H9 (cell line): ENCODE data around the gene PALM3. TPM values are rescaled to one million over a fixed set of nuclear protein-coding genes. Genes with fewer than 3 reads are reported as not detected.

Source experiments
- DNase-seq: peaks from one replicate; pipeline ENCODE4 v3.0.0-alpha.2; 2017
- H2AFZ ChIP-seq: one replicate; pipeline ENCODE4 v1.6.1; 2013; ENCODE audit warnings: mild to moderate bottlenecking, low read length, control low read depth, moderate library complexity
- H2AK5ac ChIP-seq: 2 replicates; pipeline ENCODE4 v1.6.1; 2013; ENCODE audit warnings: low read length, control low read depth, mixed read lengths; ENCODE audit not compliant: insufficient read length
- H2BK120ac ChIP-seq: one replicate; pipeline ENCODE4 v1.6.1; 2013; ENCODE audit warnings: low read depth, mild to moderate bottlenecking, low read length, control low read depth, inconsistent platforms; ENCODE audit not compliant: poor library complexity, severe bottlenecking
- H2BK12ac ChIP-seq: 2 replicates; pipeline ENCODE4 v1.6.1; 2013; ENCODE audit warnings: low read length, control low read depth, mixed read lengths, low read depth; ENCODE audit not compliant: insufficient read length
- H2BK15ac ChIP-seq: 2 replicates; pipeline ENCODE4 v1.6.1; 2013; ENCODE audit warnings: low read depth, low read length, control low read depth
- H2BK20ac ChIP-seq: one replicate; pipeline ENCODE4 v1.6.1; 2013; ENCODE audit warnings: low read depth, mild to moderate bottlenecking, low read length, control low read depth, inconsistent platforms; ENCODE audit not compliant: poor library complexity, severe bottlenecking
- H2BK5ac ChIP-seq: 2 replicates; pipeline ENCODE4 v1.6.1; 2013; ENCODE audit warnings: low read length, control low read depth, mixed read lengths; ENCODE audit not compliant: insufficient read length
- H3K14ac ChIP-seq: 2 replicates; pipeline ENCODE4 v1.6.1; 2013; ENCODE audit warnings: low read length, control low read depth; ENCODE audit not compliant: insufficient read depth
- H3K18ac ChIP-seq: 2 replicates; pipeline ENCODE4 v1.6.1; 2013; ENCODE audit warnings: low read depth, mild to moderate bottlenecking, mixed read lengths, low read length, control low read depth; ENCODE audit not compliant: insufficient read length
- H3K23ac ChIP-seq: 2 replicates; pipeline ENCODE4 v1.6.1; 2013; ENCODE audit warnings: low read length, control low read depth, mixed read lengths, low read depth; ENCODE audit not compliant: insufficient read length
- H3K23me2 ChIP-seq: 2 replicates; pipeline ENCODE4 v1.6.1; 2013; ENCODE audit warnings: low read depth, mild to moderate bottlenecking, mixed read lengths, low read length, control low read depth; ENCODE audit not compliant: insufficient read length, poor library complexity, severe bottlenecking
- H3K27ac ChIP-seq: 2 replicates; pipeline ENCODE4 v1.5.1; 2013; ENCODE audit warnings: low read length, control low read depth, mixed read lengths, low read depth; ENCODE audit not compliant: insufficient read length
- H3K27me3 ChIP-seq: 2 replicates; pipeline ENCODE4 v1.6.1; 2013; ENCODE audit warnings: low read length, control low read depth, inconsistent platforms; ENCODE audit not compliant: insufficient read depth
- H3K4ac ChIP-seq: 2 replicates; pipeline ENCODE4 v1.6.1; 2013; ENCODE audit warnings: low read depth, mild to moderate bottlenecking, control low read depth, inconsistent platforms, low read length, moderate library complexity
- H3K4me1 ChIP-seq: 2 replicates; pipeline ENCODE4 v1.6.1; 2013; ENCODE audit warnings: low read length, control low read depth, inconsistent platforms; ENCODE audit not compliant: insufficient read depth
- H3K4me2 ChIP-seq: 2 replicates; pipeline ENCODE4 v1.6.1; 2013; ENCODE audit warnings: low read length, control low read depth, mixed read lengths; ENCODE audit not compliant: insufficient read length, insufficient read depth
- H3K56ac ChIP-seq: 2 replicates; pipeline ENCODE4 v1.6.1; 2013; ENCODE audit warnings: low read depth, mild to moderate bottlenecking, mixed read lengths, low read length, control low read depth; ENCODE audit not compliant: insufficient read length
- H3K79me1 ChIP-seq: 2 replicates; pipeline ENCODE4 v1.6.1; 2013; ENCODE audit warnings: low read depth, mild to moderate bottlenecking, moderate library complexity, low read length, control low read depth, inconsistent platforms; ENCODE audit not compliant: insufficient read depth, poor library complexity, severe bottlenecking
- H3K79me2 ChIP-seq: 2 replicates; pipeline ENCODE4 v1.6.1; 2013; ENCODE audit warnings: low read length, control low read depth, inconsistent platforms; ENCODE audit not compliant: insufficient read depth
- H3K9ac ChIP-seq: 2 replicates; pipeline ENCODE4 v1.6.1; 2013; ENCODE audit warnings: low read length, control low read depth, mixed read lengths; ENCODE audit not compliant: insufficient read length; ENCODE audit errors: extremely low read depth
- H3K9me3 ChIP-seq: one replicate; pipeline ENCODE4 v1.6.1; 2013; ENCODE audit warnings: low read depth, low read length, inconsistent platforms; ENCODE audit not compliant: control insufficient read depth
- H3T11ph ChIP-seq: one replicate; pipeline ENCODE4 v1.6.1; 2013; ENCODE audit warnings: mild to moderate bottlenecking, low read length, control low read depth, inconsistent platforms
- H4K20me1 ChIP-seq: one replicate; pipeline ENCODE4 v1.6.1; 2013; ENCODE audit not compliant: control insufficient read depth, insufficient read length, insufficient read depth
- H4K5ac ChIP-seq: 2 replicates; pipeline ENCODE4 v1.6.1; 2013; ENCODE audit warnings: low read depth, mild to moderate bottlenecking, mixed read lengths, low read length, control low read depth; ENCODE audit not compliant: insufficient read length
- H4K8ac ChIP-seq: replicated peaks from 2 replicates; pipeline ENCODE4 v1.6.1; 2013; ENCODE audit warnings: low read length, control low read depth, mixed read lengths, low read depth; ENCODE audit not compliant: insufficient read length
- H4K91ac ChIP-seq: 2 replicates; pipeline ENCODE4 v1.6.1; 2013; ENCODE audit warnings: low read depth, mild to moderate bottlenecking, moderate library complexity, mixed read lengths, low read length, control low read depth; ENCODE audit not compliant: insufficient read length
- H3K27ac Mint-ChIP-seq, 3 experiments: 2 replicates in 2 of 3; 3 replicates in 1 of 3; pipeline ENCODE4 v1.8.0; 2020 to 2021; ENCODE audit warnings: mixed read lengths in 3 of 3, mild to moderate bottlenecking in 1 of 3, moderate library complexity in 1 of 3
- H3K27me3 Mint-ChIP-seq: 2 replicates; pipeline ENCODE4 v1.8.0; 2021; ENCODE audit warnings: low read depth, mild to moderate bottlenecking, moderate library complexity, mixed read lengths
- H3K36me3 Mint-ChIP-seq, 3 experiments: 2 replicates in 2 of 3; 3 replicates in 1 of 3; pipeline ENCODE4 v1.8.0; 2020 to 2021; ENCODE audit warnings: low read depth in 3 of 3, mixed read lengths in 3 of 3; ENCODE audit not compliant: insufficient read depth in 1 of 3
- H3K4me1 Mint-ChIP-seq, 2 experiments: 2 replicates each; pipeline ENCODE4 v1.8.0; 2020; ENCODE audit warnings: mixed read lengths in 2 of 2
- H3K4me3 Mint-ChIP-seq, 2 experiments: 2 replicates in 1 of 2; 3 replicates in 1 of 2; pipeline ENCODE4 v1.8.0; 2020 to 2021; ENCODE audit warnings: mild to moderate bottlenecking in 2 of 2, mixed read lengths in 2 of 2, moderate library complexity in 1 of 2
- H3K9me3 Mint-ChIP-seq, 2 experiments: 2 replicates in 1 of 2; 3 replicates in 1 of 2; pipeline ENCODE4 v1.8.0; 2020; ENCODE audit warnings: mild to moderate bottlenecking in 2 of 2, mixed read lengths in 2 of 2, moderate library complexity in 1 of 2
- CTCF ChIP-seq: fragments of 200-600 bp; sonication (generic); conservative IDR thresholded peaks from 3 replicates; pipeline ENCODE4 v1.8.0; 2021; ENCODE audit warnings: antibody characterized with exemption, mild to moderate bottlenecking
- WGBS: extraction: QIAGEN DNeasy Blood & Tissue Kit; methylation state at CpG from one replicate; pipeline ENCODE4 v1.1.7; 2013; ENCODE audit warnings: missing lambda C conversion rate, low lambda C conversion rate, mixed read lengths; ENCODE audit not compliant: insufficient read length; ENCODE audit errors: extremely low coverage; 5-methylcytosine and 5-hydroxymethylcytosine counted together
- total RNA-seq: library from RNA; stranded (reverse); gene quantifications from 2 replicates; pipeline ENCODE4 v1.2.1, GENCODE V29; 2021

The PALM3 gene
- total RNA-seq, 1 experiment from 2014 or later, result 11.5 TPM

GRCh38 chr19:14054721-14055120 lies 7.2 kb downstream of the PALM3 start:
- H3K36me3 Mint-ChIP-seq, result peaks cover 15 to 23% (median 16%) of the 10 kb centered on the region in 3 experiments
- no peak overlapping the region for H3K4me2 ChIP-seq
- H3K79me2 ChIP-seq, result no peaks in the 10 kb centered on the region
- H3K56ac ChIP-seq, result no peak overlapping the region
- peaks cover 9 to 18% of the 10 kb centered on the region in 2 experiments for H3K4me1 Mint-ChIP-seq
- H4K91ac ChIP-seq, result no peak overlapping the region
- no peaks in the 10 kb centered on the region for H3K9me3 ChIP-seq
- no peak for TF ChIP-seq CTCF
- H3K23ac ChIP-seq, result no peak overlapping the region
- H3K14ac ChIP-seq, result no peak overlapping the region
- peaks cover 8% of the 10 kb centered on the region for H3K27me3 ChIP-seq
- no peak overlapping the region for H2BK20ac ChIP-seq
- H4K5ac ChIP-seq, result no peak overlapping the region
- H3K4ac ChIP-seq, result no peak overlapping the region
- no peak overlapping the region for H2BK12ac ChIP-seq
- H3K23me2 ChIP-seq, result peaks cover 6% of the 10 kb centered on the region
- H3K9ac ChIP-seq, result no peak overlapping the region
- no peak overlapping the region for H3K4me3 Mint-ChIP-seq
- H4K8ac ChIP-seq, result no peak overlapping the region
- H3K79me1 ChIP-seq, result no peaks in the 10 kb centered on the region
- H3K9me3 Mint-ChIP-seq, result no peaks in the 10 kb centered on the region; a peak in 2 of 5 replicates
- H2AK5ac ChIP-seq, result no peak overlapping the region
- H3T11ph ChIP-seq, result no peak overlapping the region
- H2BK5ac ChIP-seq, result no peak overlapping the region
- H3K27me3 Mint-ChIP-seq, result peaks cover 33% of the 10 kb centered on the region
- no peaks in the 10 kb centered on the region; the same call in 1 of the 2 replicates for H3K4me1 ChIP-seq
- H4K20me1 ChIP-seq, result no peaks in the 10 kb centered on the region
- H2AFZ ChIP-seq, result no peak overlapping the region
- H3K27ac ChIP-seq, result no peak overlapping the region
- no peak overlapping the region for H3K27ac Mint-ChIP-seq
- no peak overlapping the region for H3K18ac ChIP-seq
- no peak overlapping the region for H2BK120ac ChIP-seq
- no peak overlapping the region for H2BK15ac ChIP-seq
- no peak for DNase-seq
- no CpG with 5 or more reads among the region's 11 CpGs for WGBS
